Stimulated activated CD8-positive, alpha-beta memory T cell treated with anti-CD3 and anti-CD28 coated beads, Interleukin-15, amount 100 ng/mL, for 24 hours (primary cell): ENCODE data around the gene SENP3.

Experiments
- DNase-seq: peaks from one replicate; pipeline ENCODE4 v3.0.0-alpha.2; 2020; ENCODE audit warnings: low read depth

SENP3 gene

DNA sequence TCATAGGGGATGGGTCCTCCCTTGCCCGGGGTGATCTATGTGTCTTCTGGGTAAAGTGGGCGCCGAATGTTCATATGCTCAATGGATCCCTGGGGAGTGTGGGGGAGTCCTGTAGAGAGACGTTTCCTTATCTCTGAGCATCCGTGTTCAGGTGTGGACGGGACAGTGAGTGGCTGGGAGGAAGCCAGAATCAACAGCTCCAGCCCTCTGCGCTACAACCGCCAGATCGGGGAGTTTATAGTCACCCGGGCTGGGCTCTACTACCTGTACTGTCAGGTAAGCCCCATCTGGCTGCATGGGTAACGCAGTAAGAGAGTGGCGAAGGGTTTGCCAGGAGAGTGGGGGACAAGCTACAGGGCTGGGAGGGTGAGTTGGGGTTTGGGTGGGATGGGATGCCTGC, 5.1 kb upstream of the SENP3 start:
- no peak for DNase-seq

DNA sequence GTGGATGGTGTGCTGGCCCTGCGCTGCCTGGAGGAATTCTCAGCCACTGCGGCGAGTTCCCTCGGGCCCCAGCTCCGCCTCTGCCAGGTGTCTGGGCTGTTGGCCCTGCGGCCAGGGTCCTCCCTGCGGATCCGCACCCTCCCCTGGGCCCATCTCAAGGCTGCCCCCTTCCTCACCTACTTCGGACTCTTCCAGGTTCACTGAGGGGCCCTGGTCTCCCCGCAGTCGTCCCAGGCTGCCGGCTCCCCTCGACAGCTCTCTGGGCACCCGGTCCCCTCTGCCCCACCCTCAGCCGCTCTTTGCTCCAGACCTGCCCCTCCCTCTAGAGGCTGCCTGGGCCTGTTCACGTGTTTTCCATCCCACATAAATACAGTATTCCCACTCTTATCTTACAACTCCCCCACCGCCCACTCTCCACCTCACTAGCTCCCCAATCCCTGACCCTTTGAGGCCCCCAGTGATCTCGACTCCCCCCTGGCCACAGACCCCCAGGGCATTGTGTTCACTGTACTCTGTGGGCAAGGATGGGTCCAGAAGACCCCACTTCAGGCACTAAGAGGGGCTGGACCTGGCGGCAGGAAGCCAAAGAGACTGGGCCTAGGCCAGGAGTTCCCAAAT, 4.5 kb upstream of the SENP3 start:
- no peak for DNase-seq

DNA sequence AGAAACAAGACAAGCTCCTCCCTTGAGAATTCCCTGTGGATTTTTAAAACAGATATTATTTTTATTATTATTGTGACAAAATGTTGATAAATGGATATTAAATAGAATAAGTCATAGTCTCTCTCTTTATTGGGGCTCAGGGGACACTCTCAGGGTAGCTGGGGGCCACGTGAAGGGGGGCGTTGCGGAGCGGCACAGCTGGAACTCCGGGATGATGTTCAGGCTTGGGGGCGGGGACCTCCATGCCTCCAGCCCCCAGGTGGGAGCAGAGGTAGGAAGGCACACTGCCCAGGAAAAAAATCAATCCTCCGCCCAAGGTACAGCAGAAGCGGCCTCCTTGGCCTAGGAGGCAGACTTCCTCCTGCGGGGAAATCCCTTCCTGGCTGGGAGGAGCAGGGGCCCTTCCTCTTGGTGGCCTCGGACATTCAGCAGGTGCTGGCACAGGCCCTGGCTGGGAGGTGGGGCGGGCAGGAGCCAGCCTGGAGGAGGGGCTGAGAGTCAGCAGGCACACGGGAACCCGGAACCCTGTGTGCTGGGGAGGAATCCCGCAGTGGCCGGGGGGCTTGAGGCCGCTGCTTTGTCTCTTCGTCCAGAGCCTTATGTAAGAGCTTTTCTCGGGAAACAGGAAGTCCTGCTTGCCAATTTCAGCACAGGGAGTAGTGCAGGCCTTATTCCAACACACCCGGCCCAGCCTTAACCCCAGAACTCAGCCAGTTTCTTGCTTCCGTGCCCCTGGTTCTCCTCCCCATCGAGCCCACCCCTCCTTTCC, 3.8 kb upstream of the SENP3 start:
- no peak for DNase-seq

DNA sequence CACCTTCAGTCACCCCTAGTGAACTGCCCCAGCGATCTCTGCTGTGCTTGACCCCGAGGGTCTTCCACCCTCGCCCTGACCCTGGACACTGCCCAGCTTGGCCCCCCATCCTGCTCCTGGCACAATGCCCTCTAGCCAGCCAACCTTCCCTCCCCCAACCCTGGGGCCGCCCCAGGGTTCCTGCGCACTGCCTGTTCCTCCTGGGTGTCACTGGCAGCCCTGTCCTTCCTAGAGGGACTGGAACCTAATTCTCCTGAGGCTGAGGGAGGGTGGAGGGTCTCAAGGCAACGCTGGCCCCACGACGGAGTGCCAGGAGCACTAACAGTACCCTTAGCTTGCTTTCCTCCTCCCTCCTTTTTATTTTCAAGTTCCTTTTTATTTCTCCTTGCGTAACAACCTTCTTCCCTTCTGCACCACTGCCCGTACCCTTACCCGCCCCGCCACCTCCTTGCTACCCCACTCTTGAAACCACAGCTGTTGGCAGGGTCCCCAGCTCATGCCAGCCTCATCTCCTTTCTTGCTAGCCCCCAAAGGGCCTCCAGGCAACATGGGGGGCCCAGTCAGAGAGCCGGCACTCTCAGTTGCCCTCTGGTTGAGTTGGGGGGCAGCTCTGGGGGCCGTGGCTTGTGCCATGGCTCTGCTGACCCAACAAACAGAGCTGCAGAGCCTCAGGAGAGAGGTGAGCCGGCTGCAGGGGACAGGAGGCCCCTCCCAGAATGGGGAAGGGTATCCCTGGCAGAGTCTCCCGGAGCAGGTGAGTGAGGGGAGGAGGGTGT, 3.0 kb upstream of the SENP3 start, which contains the start of gene TNFSF13:
Gene TNFSF13, plus strand, starts transcription at position 207 of the 776 bp plus-strand sequence. Its CDS starts 290 bp downstream, at position 497.
- no peak for DNase-seq

DNA sequence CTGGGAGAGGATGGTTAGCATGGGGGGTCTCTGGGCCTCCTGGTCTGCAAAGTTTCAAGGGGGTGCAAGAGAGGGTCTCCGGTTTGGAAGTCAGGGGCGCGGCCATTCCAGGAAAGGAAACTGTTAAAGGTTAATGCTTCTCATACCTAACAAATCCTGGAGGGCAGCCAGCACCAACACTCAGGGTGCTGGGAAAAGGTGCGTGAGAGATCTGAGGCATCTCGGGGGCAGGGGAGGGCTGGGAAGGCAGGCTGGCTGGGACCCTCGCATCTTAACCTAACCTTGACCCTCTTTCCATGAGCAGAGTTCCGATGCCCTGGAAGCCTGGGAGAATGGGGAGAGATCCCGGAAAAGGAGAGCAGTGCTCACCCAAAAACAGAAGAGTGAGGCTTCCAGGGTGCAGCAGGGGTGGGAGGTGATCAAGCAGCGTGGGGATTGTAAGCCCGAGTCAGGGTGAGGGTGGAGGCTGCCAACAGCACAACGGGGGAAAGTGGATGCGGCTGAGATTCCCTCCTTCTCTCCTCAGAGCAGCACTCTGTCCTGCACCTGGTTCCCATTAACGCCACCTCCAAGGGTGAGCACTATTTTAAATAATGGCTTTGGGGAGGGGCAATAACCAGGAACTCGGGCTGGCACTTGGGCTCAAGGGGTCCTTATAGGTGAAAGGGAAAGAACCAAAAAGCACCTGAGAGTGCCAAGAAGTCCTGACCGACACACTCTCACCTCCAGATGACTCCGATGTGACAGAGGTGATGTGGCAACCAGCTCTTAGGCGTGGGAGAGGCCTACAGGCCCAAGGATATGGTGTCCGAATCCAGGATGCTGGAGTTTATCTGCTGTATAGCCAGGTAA, 2.2 kb upstream of the SENP3 start:
- DNase-seq, result no peak

DNA sequence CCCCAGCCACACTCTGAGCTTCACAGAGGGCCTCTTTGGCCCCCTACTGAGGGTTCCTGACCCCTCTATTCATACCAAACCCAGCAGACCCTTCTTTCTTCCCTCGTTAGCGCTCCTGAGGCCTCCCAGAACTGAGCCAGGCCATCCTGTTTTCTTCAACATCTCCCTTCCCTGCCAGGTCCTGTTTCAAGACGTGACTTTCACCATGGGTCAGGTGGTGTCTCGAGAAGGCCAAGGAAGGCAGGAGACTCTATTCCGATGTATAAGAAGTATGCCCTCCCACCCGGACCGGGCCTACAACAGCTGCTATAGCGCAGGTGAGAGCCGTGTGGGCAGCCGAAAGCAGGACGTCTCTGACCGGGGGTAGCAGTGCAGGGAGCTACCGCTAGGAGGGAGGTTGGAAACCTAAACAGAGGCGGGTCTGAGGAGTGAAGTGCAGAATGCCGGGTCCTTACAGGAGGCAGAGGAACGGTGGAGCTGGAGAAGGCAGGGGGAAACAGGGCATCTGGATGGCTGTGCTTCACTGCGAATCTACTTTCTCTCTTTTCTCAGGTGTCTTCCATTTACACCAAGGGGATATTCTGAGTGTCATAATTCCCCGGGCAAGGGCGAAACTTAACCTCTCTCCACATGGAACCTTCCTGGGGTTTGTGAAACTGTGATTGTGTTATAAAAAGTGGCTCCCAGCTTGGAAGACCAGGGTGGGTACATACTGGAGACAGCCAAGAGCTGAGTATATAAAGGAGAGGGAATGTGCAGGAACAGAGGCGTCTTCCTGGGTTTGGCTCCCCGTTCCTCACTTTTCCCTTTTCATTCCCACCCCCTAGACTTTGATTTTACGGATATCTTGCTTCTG, 1.3 kb upstream of the SENP3 start:
- no peak for DNase-seq

DNA sequence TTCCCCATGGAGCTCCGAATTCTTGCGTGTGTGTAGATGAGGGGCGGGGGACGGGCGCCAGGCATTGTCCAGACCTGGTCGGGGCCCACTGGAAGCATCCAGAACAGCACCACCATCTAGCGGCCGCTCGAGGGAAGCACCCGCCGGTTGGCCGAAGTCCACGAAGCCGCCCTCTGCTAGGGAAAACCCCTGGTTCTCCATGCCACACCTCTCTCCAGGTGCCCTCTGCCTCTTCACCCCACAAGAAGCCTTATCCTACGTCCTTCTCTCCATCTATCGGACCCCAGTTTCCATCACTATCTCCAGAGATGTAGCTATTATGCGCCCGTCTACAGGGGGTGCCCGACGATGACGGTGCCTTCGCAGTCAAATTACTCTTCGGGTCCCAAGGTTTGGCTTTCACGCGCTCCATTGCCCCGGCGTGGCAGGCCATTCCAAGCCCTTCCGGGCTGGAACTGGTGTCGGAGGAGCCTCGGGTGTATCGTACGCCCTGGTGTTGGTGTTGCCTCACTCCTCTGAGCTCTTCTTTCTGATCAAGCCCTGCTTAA, 617 bp upstream of the SENP3 start:
- DNase-seq, result peak; percentile 63

DNA sequence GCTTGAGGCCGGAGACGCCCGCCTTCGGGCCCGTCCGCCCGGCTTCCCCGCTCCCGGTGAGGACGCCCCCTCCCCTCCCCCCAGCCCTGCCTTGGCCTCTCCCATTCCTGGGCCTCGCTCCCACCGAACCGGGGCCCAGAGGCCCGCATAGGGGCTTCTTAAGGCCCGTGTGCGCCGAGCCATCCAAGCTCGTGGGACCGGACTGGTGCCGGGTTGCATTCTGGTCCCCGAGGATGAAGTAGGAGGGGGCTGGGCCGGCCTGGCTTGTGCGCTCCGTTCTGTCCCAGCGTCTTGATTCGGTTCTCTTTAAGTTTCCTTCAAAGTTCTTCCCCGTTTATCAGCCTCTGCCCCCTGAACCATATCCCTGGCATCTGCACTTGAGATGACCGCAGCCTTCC, 488 bp downstream of the SENP3 start:
- DNase-seq, result no peak

DNA sequence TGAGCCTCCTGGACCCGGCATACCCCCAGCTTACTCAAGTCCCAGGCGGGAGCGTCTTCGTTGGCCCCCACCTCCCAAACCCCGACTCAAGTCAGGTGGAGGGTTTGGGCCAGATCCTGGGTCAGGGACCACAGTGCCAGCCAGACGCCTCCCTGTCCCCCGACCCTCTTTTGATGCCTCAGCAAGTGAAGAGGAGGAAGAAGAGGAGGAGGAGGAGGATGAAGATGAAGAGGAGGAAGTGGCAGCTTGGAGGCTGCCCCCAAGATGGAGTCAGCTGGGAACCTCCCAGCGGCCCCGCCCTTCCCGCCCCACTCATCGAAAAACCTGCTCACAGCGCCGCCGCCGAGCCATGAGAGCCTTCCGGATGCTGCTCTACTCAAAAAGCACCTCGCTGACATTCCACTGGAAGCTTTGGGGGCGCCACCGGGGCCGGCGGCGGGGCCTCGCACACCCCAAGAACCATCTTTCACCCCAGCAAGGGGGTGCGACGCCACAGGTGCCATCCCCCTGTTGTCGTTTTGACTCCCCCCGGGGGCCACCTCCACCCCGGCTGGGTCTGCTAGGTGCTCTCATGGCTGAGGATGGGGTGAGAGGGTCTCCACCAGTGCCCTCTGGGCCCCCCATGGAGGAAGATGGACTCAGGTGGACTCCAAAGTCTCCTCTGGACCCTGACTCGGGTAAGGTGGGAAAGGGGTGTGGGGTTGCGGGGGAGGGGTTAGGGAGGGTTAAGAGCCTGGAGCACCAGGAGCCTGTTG, 1.6 kb downstream of the SENP3 start:
- no peak for DNase-seq

DNA sequence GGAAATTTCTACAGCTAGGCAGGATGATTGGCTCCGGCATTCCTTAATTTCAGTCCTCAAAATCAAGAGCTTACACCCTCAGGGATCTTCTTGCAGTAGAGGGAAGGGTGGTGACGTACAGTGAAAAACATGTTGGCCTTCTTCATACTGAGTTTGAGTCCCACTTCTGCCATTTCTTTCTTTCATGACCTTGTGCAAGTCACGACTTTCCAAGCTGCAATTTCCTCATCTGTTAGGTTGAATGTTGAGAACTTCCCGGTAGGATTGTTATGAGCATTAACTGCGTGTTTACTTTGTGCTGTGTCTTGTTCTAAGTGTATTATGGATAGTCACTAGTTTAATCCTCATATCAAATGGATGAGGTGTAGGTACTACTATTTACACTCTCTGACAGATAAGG, 7.9 kb downstream of the SENP3 start:
- DNase-seq, result no peak

DNA sequence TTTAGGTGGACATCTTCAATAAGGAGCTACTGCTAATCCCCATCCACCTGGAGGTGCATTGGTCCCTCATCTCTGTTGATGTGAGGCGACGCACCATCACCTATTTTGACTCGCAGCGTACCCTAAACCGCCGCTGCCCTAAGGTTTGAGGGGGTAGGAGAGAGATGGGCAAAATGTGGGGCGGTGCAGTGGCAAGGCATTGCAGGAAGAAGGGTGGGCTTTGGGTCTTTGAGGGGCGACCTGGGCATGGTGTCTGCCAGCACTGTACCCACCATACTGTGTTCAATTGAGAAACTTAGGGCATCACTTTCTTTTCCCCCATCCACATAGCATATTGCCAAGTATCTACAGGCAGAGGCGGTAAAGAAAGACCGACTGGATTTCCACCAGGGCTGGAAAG, 8.6 kb downstream of the SENP3 start:
- DNase-seq, result no peak

DNA sequence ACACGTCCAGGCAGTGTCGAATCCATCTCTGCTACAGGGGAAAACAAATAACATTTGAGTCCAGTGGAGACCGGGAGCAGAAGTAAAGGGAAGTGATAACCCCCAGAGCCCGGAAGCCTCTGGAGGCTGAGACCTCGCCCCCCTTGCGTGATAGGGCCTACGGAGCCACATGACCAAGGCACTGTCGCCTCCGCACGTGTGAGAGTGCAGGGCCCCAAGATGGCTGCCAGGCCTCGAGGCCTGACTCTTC, 10.5 kb downstream of the SENP3 start:
- no peak for DNase-seq

DNA sequence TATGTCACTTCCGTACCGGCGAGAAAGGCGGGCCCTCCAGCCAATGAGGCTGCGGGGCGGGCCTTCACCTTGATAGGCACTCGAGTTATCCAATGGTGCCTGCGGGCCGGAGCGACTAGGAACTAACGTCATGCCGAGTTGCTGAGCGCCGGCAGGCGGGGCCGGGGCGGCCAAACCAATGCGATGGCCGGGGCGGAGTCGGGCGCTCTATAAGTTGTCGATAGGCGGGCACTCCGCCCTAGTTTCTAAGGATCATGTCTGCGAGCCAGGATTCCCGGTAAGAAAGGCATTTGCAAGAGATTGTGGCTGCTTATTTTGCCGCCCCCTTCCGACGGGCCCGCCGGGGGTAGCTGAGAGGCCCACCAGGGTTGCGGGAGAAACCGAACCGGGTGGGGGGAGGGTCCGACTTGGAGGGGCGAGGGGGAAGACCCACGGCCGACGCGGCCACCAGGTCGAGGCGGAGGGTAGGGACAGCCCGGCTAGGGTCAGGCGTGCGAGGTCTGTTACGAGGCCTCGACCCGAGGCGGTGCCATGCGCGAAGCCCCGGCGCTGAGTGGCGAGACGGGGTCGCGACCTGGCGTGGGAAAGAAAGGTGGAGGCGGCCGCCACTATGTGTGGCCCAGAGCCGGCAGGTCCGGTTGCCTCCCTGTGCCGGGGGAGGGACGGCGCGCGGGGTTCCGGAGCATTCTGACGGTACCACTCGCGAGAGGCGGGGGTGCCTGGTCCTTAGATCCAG, 11.0 kb downstream of the SENP3 start:
- peak; percentile 98 for DNase-seq

DNA sequence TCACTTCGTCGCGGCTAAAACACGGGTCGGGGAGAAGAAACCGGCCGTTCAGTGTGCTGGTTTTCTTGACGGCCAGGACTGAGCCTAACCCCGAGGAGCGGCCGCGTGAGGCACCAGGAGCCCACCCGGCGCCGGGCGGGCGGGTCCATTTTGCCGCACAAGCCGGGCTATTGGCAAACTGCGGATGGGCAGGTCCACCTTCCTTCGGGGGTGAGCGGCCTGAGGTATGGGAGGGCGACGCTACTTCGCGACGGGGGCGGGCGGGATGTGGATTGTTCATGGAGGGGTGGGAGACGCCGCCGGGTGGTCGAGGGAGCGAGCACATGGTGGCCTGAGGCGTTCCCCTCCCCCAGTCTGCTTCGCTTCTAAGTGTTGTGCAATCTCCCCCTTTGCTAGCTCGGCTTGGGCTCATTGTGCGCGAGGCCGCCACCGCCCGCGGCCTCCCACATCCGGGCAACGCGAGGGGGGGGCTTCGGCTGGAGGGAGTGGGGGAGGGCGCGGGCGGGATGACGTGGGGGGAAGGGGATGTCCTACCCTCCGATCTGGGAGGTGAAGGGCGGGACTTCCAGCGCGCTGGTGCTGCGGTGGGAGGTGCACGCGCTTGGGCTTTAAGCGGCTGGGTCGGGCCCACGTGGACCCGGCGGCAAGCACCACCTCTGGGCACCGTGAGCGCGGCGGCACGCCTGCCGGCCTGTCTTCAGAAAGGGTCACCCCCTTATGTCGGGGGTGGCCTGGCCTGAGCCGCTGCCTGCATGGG, 11.8 kb downstream of the SENP3 start:
- peak; percentile 81 for DNase-seq

DNA sequence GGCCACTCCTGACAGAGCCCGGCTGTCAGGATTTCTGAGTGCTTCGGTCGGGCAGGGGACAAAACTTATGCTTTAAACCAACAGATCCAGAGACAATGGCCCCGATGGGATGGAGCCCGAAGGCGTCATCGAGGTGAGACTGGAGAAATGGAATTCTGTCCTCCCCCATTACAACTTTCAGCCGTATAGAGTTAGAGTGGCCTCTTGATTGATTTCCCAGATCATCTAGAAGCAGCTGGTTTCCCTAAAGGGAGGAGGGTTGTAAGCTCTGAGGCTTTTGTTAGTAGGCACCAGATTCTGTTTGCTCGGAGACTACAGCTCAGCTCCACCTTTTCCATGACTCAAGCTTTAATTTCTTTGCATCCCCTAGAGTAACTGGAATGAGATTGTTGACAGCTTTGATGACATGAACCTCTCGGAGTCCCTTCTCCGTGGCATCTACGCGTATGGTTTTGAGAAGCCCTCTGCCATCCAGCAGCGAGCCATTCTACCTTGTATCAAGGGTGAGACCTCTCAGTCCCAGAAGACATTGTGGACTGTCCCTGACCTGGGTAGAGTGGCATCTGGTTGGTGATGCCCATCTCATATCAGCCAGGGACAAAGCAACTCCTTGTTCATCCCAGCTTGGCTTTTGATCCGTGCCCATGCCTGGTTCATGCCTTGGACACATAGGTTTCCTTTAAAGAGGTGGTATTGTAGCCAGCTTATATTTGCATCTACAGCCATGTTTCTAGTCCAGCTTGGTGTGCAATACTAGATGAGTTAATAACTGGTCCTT, 12.6 kb downstream of the SENP3 start:
- DNase-seq, result no peak

DNA sequence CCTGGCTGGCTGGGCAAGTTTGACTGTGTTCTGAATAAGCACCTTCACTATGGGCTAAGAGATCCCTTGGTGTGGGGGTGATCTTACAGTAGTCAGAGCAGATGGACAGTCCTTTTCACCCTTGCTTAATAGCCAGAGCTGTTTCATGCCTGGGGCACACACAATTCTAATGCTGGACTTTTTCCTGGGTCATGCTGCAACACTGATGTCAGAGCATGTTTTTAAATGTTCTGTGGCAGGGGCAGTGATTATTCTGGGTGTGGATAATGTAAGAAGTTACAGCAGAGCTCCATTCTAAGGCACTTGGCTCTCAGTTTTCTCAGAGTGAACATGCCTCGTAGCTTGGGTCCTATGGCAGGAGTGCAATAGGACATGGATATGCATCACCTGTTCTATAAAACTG, 13.8 kb downstream of the SENP3 start:
- DNase-seq, result no peak

DNA sequence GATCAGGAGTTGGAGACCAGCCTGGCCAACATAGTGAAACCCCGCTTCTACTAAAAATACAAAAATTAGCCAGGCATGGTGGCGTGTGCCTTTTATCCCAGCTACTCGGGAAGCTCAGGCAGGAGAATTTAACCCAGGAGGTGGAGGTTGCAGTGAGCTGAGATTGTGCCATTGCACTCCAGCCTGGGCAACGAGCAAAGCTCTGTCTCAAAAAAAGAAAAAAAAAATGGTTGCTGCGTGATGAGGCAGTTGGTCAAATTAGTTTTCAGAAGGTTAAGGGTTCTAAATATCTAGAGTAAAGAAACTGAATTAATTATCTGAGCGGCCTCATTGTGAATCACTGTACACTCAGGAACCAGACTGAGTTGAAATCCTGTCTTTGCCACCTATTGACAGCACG, 14.2 kb downstream of the SENP3 start:
- DNase-seq, result no peak

DNA sequence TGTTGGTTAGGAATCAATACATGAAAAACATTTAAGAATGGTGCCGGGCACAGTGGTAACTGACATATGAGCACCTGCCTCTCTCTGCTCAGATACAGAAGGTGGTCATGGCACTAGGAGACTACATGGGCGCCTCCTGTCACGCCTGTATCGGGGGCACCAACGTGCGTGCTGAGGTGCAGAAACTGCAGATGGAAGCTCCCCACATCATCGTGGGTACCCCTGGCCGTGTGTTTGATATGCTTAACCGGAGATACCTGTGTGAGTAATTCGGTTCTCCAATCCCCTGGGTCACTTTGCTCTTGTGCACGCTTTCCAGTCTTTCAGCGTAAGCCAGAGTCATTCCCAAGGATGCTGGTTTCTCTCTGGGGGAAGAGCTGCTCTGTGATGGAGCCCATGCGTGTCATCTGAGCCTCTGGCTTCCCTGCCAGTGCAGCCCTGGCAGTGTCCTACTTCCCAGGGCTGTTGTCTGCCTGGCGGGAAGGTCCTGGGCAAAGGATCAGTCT, 14.8 kb downstream of the SENP3 start:
- DNase-seq, result no peak
